ENCODE measurements around the gene MED7. TPM values are rescaled to one million over a fixed set of nuclear protein-coding genes. Genes with fewer than 3 reads are reported as not detected.

The MED7 gene, protein sequence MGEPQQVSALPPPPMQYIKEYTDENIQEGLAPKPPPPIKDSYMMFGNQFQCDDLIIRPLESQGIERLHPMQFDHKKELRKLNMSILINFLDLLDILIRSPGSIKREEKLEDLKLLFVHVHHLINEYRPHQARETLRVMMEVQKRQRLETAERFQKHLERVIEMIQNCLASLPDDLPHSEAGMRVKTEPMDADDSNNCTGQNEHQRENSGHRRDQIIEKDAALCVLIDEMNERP
- total RNA-seq (2013; cell fraction: nucleolus; rRNA removed): 20.0 and 22.5 TPM in 2 replicates
- total RNA-seq (2014; rRNA removed) (9.3 and 11.7 TPM in 2 replicates), total RNA-seq (2014; rRNA removed; fragmentation: Illumina TruSeq; extraction: Trizol) (15.8 and 20.7 TPM in 2 replicates), total RNA-seq (2021) (11.0 and 12.3 TPM in 2 replicates), polyA plus RNA-seq (2011; rRNA removed) (22.6 and 36.0 TPM in 2 replicates), polyA plus RNA-seq (2014; fragmentation: Illumina TruSeq; extraction: Trizol) (22.7 and 28.8 TPM in 2 replicates), polyA plus RNA-seq (2014; fragmentation: Nextera tagmentation; extraction: Ambion mirVana) (10 to 100 TPM; 42.6 to 47.7 TPM), polyA plus RNA-seq (2014; rRNA removed) (11.3 and 18.1 TPM in 2 replicates), polyA plus RNA-seq (2016; fragmentation: Nextera tagmentation; extraction: Ambion mirVana) (10 to 100 TPM; 30.2 to 35.1 TPM), polyA minus RNA-seq (2011; rRNA and poly(A)+ RNA removed) (7.9 and 11.0 TPM in 2 replicates), Bru-seq, nascent RNA (percentile 88 among the genes with signal in this experiment), BruChase-seq, experiment 1, labeled RNA remaining after a 6-hour chase (percentile 74 among the genes with signal in this experiment), BruChase-seq, experiment 2, labeled RNA remaining after a 2-hour chase (percentile 80 among the genes with signal in this experiment)
- 7.3 TPM for polyA plus RNA-seq (2011; ENCODE audit: low read depth)
- 6.9 and 9.2 TPM in 2 replicates for polyA plus RNA-seq (2011; cell fraction: cytosol; rRNA removed)
- 8.2 and 9.0 TPM in 2 replicates for polyA plus RNA-seq (2011; cell fraction: nucleus; rRNA removed)
- 13.4 and 15.7 TPM in 2 replicates for polyA plus RNA-seq (2012)
- 4.1 and 4.7 TPM in 2 replicates for polyA minus RNA-seq (2011; cell fraction: cytosol; rRNA and poly(A)+ RNA removed)
- polyA minus RNA-seq (2011; cell fraction: nucleus; rRNA and poly(A)+ RNA removed): 5.6 and 6.8 TPM in 2 replicates
- long read RNA-seq, experiment 1, transcript MED7-201 (2 exons, 2,402 nt): major isoform, 11 of 13 reads
- long read RNA-seq, experiment 1, partial matches to known transcripts: 0 of 13 reads
- long read RNA-seq, experiment 1, other reads (novel, unspliced or antisense): 0 of 13 reads
- long read RNA-seq, experiment 2, transcript MED7-202 (2 exons, 1,382 nt): minor isoform, 14 of 117 reads
- long read RNA-seq, experiment 2, transcript MED7-201 (2 exons, 2,402 nt): major isoform, 98 of 117 reads
- long read RNA-seq, experiment 2, partial matches to known transcripts: 3 of 117 reads
- long read RNA-seq, experiment 2, other reads (novel, unspliced or antisense): 2 of 117 reads

DNA sequence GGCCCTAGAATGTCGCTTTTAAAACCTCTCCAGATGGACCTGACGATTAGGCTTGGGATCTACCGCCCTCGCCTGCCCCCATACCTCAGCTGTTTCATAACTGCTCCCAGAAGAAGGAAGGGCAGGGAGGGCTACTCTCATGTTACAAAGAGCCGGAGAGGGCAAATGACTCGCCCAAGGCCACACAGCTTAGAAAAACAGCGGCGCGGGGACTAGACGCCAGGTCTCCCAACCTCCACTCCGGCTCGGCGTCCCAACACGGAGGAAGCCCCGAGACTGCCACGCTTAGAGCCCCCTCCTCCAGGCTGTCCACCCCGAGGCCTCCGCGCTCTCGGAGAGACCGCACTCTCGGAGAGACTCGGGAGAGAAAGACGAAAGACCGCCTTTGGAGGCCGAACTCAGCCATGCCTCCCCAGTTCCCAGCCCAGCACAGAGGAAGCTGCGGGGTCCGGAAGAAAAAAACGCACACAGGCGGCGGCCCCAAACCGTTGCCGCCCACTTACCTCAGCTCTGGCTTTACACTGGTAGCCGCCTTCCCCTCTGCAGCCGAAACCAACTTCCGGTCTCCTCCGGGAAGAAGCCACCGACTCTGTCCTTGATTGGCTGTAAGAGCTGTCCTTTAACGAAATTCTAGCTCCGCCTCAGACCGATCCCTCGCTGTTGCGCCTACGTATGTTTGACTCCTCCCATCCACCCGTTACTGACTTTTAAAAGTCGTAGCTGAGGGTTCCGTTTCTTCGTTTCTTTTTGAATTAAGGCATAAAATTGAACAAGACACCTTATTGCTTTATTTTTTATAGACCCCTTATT, at the start of gene MED7:
Gene MED7 (minus strand): TSS at position 549 of the 810 bp plus-strand sequence. CDS start 3,434 bp downstream, outside the sequence.
- in situ Hi-C loops (cut with MboI): no loop called here
- H3K27me3 ChIP-seq (replicated peaks in 1 of 2; ENCODE audit: control insufficient read depth in 2 of 2, insufficient read depth in 2 of 2, low read length in 1 of 2): no peaks in the 10 kb centered on the region
- peak within 1 kb of the TSS; percentile 100 for H3K9ac ChIP-seq (ENCODE audit: control insufficient read depth, insufficient read depth, low read length)
- intact Hi-C loops (cut with micrococcal nuclease; ENCODE audit: unreplicated experiment): loop anchor here (10.0 kb wide), 1 partner anchor 602 kb away; the partner anchor contains the start of gene LSM11
- peak within 1 kb of the TSS; percentile 99 for H3K27ac ChIP-seq (ENCODE audit: control insufficient read depth, insufficient read depth)
- ATAC-seq: peak; percentile 100
- SMC1A ChIA-PET (ENCODE audit: uncharacterized antibody, unreplicated experiment): interaction anchor here (0.6 to 2.8 kb wide), 37 partner anchors 10 to 455 kb away, joined by 3 to 21 read pairs (median 4); no protein-coding TSS in a partner anchor
- under 1% methylated on average over 48 of the region's 48 CpGs for WGBS (ENCODE audit: insufficient coverage, insufficient replicate concordance, low lambda C conversion rate, missing lambda C conversion rate)
- no peaks in the 10 kb centered on the region for H4K20me1 ChIP-seq (ENCODE audit: control insufficient read depth, insufficient read depth)
- H3K4me3 ChIP-seq: peak within 1 kb of the TSS; percentile 88
- peaks cover 0 to 6% of the 10 kb centered on the region in 2 experiments; a peak in 2 of 4 replicates for H3K36me3 ChIP-seq (ENCODE audit: control insufficient read depth in 2 of 2, insufficient read depth in 2 of 2, low read length in 1 of 2)
- CTCF ChIA-PET: interaction anchor here (0.7 to 3.7 kb wide), 20 partner anchors 10 to 1996 kb away, joined by 3 to 27 read pairs (median 5); no protein-coding TSS in a partner anchor
- H3K4me2 ChIP-seq (ENCODE audit: control insufficient read depth, insufficient read depth): peak within 1 kb of the TSS; percentile 89
- H3K4me1 ChIP-seq (ENCODE audit: control insufficient read depth, insufficient read depth, low read length): peaks cover 7% of the 10 kb centered on the region
- RAD21 ChIA-PET (ENCODE audit: unreplicated experiment): interaction anchor here (0.8 to 2.8 kb wide), 32 partner anchors 10 to 768 kb away, joined by 3 to 20 read pairs (median 4); partner anchors contain the start of gene CYFIP2
- H3K79me2 ChIP-seq (ENCODE audit: control insufficient read depth, insufficient read depth, low read length): peaks cover 23% of the 10 kb centered on the region
- H3K9me3 ChIP-seq (replicated peaks; ENCODE audit: control insufficient read depth, insufficient read depth, low read length): no peaks in the 10 kb centered on the region
- POLR2A ChIA-PET: interaction anchor here (0.5 to 2.9 kb wide), 26 partner anchors 10 to 255 kb away, joined by 3 to 27 read pairs (median 4); partner anchors contain the start of gene CYFIP2
- H2AFZ ChIP-seq (ENCODE audit: control insufficient read depth, low read depth, low read length): peak within 1 kb of the TSS; percentile 94
- BruUV-seq (replicated peaks): TSS peak; percentile 82
- DNase-seq (ENCODE audit: low read depth, low spot score): peak; percentile 99
- peak; percentile 100 for FAIRE-seq
- TF ChIP-seq EP300 (IDR thresholded peaks at IDR 0.05; ENCODE audit: borderline replicate concordance in 1 of 2, control insufficient read depth in 1 of 2, low read depth in 2 of 2, low read length in 2 of 2) (no peak), ZSCAN29 (IDR thresholded peaks at IDR 0.05) (0 out of 2 replicates have a peak, but pooled peaks have one; percentile 22), MYC (IDR thresholded peaks at IDR 0.05; ENCODE audit: insufficient read depth, insufficient read length, insufficient replicate concordance, low read length, severe bottlenecking) (no peak), ZZZ3 (IDR thresholded peaks at IDR 0.05; ENCODE audit: control insufficient read depth, insufficient read length, low read depth) (no peak), ZNF207 (IDR thresholded peaks at IDR 0.05; ENCODE audit: borderline replicate concordance) (no peak), RFX5 (IDR thresholded peaks at IDR 0.05; ENCODE audit: low read depth, low read length) (peak; percentile 46; the same call in 1 of the 2 replicates), SPI1 (IDR thresholded peaks at IDR 0.05; ENCODE audit: borderline replicate concordance, insufficient read depth, low read depth, low read length) (peak; percentile 55; the same call in 1 of the 2 replicates)
- TF ChIP-seq, protein P1, sequence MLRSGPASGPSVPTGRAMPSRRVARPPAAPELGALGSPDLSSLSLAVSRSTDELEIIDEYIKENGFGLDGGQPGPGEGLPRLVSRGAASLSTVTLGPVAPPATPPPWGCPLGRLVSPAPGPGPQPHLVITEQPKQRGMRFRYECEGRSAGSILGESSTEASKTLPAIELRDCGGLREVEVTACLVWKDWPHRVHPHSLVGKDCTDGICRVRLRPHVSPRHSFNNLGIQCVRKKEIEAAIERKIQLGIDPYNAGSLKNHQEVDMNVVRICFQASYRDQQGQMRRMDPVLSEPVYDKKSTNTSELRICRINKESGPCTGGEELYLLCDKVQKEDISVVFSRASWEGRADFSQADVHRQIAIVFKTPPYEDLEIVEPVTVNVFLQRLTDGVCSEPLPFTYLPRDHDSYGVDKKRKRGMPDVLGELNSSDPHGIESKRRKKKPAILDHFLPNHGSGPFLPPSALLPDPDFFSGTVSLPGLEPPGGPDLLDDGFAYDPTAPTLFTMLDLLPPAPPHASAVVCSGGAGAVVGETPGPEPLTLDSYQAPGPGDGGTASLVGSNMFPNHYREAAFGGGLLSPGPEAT (IDR thresholded peaks at IDR 0.05; ENCODE audit: low read depth): no peak
- TF ChIP-seq, protein P2, sequence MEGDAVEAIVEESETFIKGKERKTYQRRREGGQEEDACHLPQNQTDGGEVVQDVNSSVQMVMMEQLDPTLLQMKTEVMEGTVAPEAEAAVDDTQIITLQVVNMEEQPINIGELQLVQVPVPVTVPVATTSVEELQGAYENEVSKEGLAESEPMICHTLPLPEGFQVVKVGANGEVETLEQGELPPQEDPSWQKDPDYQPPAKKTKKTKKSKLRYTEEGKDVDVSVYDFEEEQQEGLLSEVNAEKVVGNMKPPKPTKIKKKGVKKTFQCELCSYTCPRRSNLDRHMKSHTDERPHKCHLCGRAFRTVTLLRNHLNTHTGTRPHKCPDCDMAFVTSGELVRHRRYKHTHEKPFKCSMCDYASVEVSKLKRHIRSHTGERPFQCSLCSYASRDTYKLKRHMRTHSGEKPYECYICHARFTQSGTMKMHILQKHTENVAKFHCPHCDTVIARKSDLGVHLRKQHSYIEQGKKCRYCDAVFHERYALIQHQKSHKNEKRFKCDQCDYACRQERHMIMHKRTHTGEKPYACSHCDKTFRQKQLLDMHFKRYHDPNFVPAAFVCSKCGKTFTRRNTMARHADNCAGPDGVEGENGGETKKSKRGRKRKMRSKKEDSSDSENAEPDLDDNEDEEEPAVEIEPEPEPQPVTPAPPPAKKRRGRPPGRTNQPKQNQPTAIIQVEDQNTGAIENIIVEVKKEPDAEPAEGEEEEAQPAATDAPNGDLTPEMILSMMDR (IDR thresholded peaks at IDR 0.05 in 2 of 3, conservative IDR thresholded peaks at IDR 0.05 in 1 of 3; ENCODE audit: control insufficient read depth in 2 of 3, extremely low read depth in 1 of 3, insufficient read depth in 1 of 3, low read depth in 3 of 3, low read length in 3 of 3): no peak

Data from GM12878 (cell line).